ENCODE results near the gene ABL1.

Gene ABL1

GRCh38 chr9:130881516-130881915 lies 46.5 kb downstream of the ABL1 start:
- H3K36me3 ChIP-seq (ENCODE audit: low read length), result no peaks in the 10 kb centered on the region

GRCh38 chr9:130882696-130883225 lies 47.7 kb downstream of the ABL1 start:
- H3K27ac ChIP-seq (ENCODE audit: low read depth, low read length), result no peak overlapping the region
- no peaks in the 10 kb centered on the region for H3K9me3 ChIP-seq (ENCODE audit: insufficient read depth, low read length)
- no peak overlapping the region for H3K9ac ChIP-seq (ENCODE audit: low read length)
- H3F3A ChIP-seq (ENCODE audit: insufficient read depth), result no peaks in the 10 kb centered on the region
- no peaks in the 10 kb centered on the region for H3K36me3 ChIP-seq (ENCODE audit: low read length)
- no peak for TF ChIP-seq EZH2phosphoT487 (conservative IDR thresholded peaks at IDR 0.05; ENCODE audit: low read length)
- TF ChIP-seq CTCF (IDR thresholded peaks at IDR 0.05; ENCODE audit: insufficient read depth, low read length, poor library complexity, severe bottlenecking), result no peak
- no peaks in the 10 kb centered on the region for H3K9me2 ChIP-seq (replicated peaks; ENCODE audit: insufficient read depth, low read length)
- no peak overlapping the region for H3K4me2 ChIP-seq (ENCODE audit: low read depth, low read length, poor library complexity, severe bottlenecking)
- no peaks in the 10 kb centered on the region for H3K27me3 ChIP-seq (ENCODE audit: low read length)
- H4K20me1 ChIP-seq (ENCODE audit: low read depth, low read length), result no peaks in the 10 kb centered on the region
- no peaks in the 10 kb centered on the region for H3K79me2 ChIP-seq (ENCODE audit: insufficient read depth, low read length)
- no peak overlapping the region for H3K4me3 ChIP-seq (ENCODE audit: insufficient read depth, low read length, poor library complexity, severe bottlenecking)
- H2AFZ ChIP-seq (ENCODE audit: low read depth, low read length, severe bottlenecking), result no peak overlapping the region

More at GRCh38 chr9:130881516-130881915, 46.5 kb downstream of the ABL1 start:
- no peaks in the 10 kb centered on the region for H3K79me2 ChIP-seq (ENCODE audit: insufficient read depth, low read length)
- no peaks in the 10 kb centered on the region for H3F3A ChIP-seq (ENCODE audit: insufficient read depth)
- H3K4me3 ChIP-seq (ENCODE audit: insufficient read depth, low read length, poor library complexity, severe bottlenecking), result no peak overlapping the region
- no peak overlapping the region for H3K4me2 ChIP-seq (ENCODE audit: low read depth, low read length, poor library complexity, severe bottlenecking)
- no peak overlapping the region for H2AFZ ChIP-seq (ENCODE audit: low read depth, low read length, severe bottlenecking)
- H3K27ac ChIP-seq (ENCODE audit: low read depth, low read length), result no peak overlapping the region
- no peaks in the 10 kb centered on the region for H3K9me2 ChIP-seq (replicated peaks; ENCODE audit: insufficient read depth, low read length)
- H4K20me1 ChIP-seq (ENCODE audit: low read depth, low read length), result no peaks in the 10 kb centered on the region
- no peak for TF ChIP-seq EZH2phosphoT487 (conservative IDR thresholded peaks at IDR 0.05; ENCODE audit: low read length)
- TF ChIP-seq CTCF (IDR thresholded peaks at IDR 0.05; ENCODE audit: insufficient read depth, low read length, poor library complexity, severe bottlenecking), result no peak
- H3K27me3 ChIP-seq (ENCODE audit: low read length), result no peaks in the 10 kb centered on the region
- H3K9ac ChIP-seq (ENCODE audit: low read length), result no peak overlapping the region
- H3K9me3 ChIP-seq (ENCODE audit: insufficient read depth, low read length), result no peaks in the 10 kb centered on the region

- no peak overlapping the region for H2AFZ ChIP-seq (ENCODE audit: low read depth, low read length, severe bottlenecking)
- H3K4me2 ChIP-seq (ENCODE audit: low read depth, low read length, poor library complexity, severe bottlenecking), result no peak overlapping the region
- no peak overlapping the region for H3K9ac ChIP-seq (ENCODE audit: low read length)
- no peak overlapping the region for H3K27ac ChIP-seq (ENCODE audit: low read depth, low read length)
- H3K9me3 ChIP-seq (ENCODE audit: insufficient read depth, low read length), result no peaks in the 10 kb centered on the region
- no peaks in the 10 kb centered on the region for H3K79me2 ChIP-seq (ENCODE audit: insufficient read depth, low read length)
- H3K27me3 ChIP-seq (ENCODE audit: low read length), result no peaks in the 10 kb centered on the region
- no peaks in the 10 kb centered on the region for H3K9me2 ChIP-seq (replicated peaks; ENCODE audit: insufficient read depth, low read length)
- no peak for TF ChIP-seq EZH2phosphoT487 (conservative IDR thresholded peaks at IDR 0.05; ENCODE audit: low read length)
- no peak for TF ChIP-seq CTCF (IDR thresholded peaks at IDR 0.05; ENCODE audit: insufficient read depth, low read length, poor library complexity, severe bottlenecking)
- no peak overlapping the region for H3K4me3 ChIP-seq (ENCODE audit: insufficient read depth, low read length, poor library complexity, severe bottlenecking)
- no peaks in the 10 kb centered on the region for H4K20me1 ChIP-seq (ENCODE audit: low read depth, low read length)
- H3K36me3 ChIP-seq (ENCODE audit: low read length), result no peaks in the 10 kb centered on the region
- H3F3A ChIP-seq (ENCODE audit: insufficient read depth), result no peaks in the 10 kb centered on the region
Measured at GRCh38 chr9:130883479-130883878, 48.4 kb downstream of the ABL1 start.

All from SU-DHL-6 (cell line).